Panc1 (cell line): ENCODE results near the gene PRKACG. TPM values are rescaled to one million over a fixed set of nuclear protein-coding genes. Genes with fewer than 3 reads are reported as not detected.
"Not testable (repeated sequence)": the region's sequence is repeated elsewhere in the genome, so short reads cannot be mapped to it uniquely, and the experiment has no call there.

Experiments used
- ATAC-seq: fragments of 200-7000 bp; cut with Tn5 transposase; 2 replicates; pipeline ENCODE4 v1.9.1; 2020; ENCODE audit warnings: mild to moderate bottlenecking, moderate library complexity
- BruUV-seq: library from RNA; stranded (reverse); fragments of 400-500 nt; replicated peaks from 2 replicates; lab custom pipeline; 2021; lab: Mats Ljungman, UMichigan
- CTCF ChIA-PET: fragments of 300-600 bp; sonication (Branson Sonifier 250); formaldehyde crosslinking; loops from one replicate; lab custom pipeline; 2022; ENCODE audit warnings: antibody characterized with exemption; lab: Charles Lee
- POLR2A ChIA-PET: fragments of 300-600 bp; sonication (Branson Sonifier 250); formaldehyde crosslinking; loops from one replicate; lab custom pipeline; 2022; ENCODE audit warnings: antibody characterized with exemption; lab: Charles Lee
- DNase-seq: peaks from one replicate; pipeline ENCODE4 v3.0.0-alpha.2; 2010; ENCODE audit warnings: low read depth, low spot score
- H3K27ac ChIP-seq: 2 replicates; pipeline ENCODE4 v1.5.1; 2011; ENCODE audit warnings: mild to moderate bottlenecking, low read length, inconsistent platforms
- H3K27me3 ChIP-seq: fragments of 200-500 bp; sonication (Bioruptor generic); 2 replicates; pipeline ENCODE4 v1.6.0; 2014; ENCODE audit warnings: low read length, inconsistent platforms; ENCODE audit not compliant: control insufficient read depth, insufficient read depth
- H3K36me3 ChIP-seq: fragments of 200-500 bp; sonication (Bioruptor generic); 2 replicates; pipeline ENCODE4 v1.5.1; 2014; ENCODE audit warnings: inconsistent platforms, mild to moderate bottlenecking, low read length, moderate library complexity; ENCODE audit not compliant: control insufficient read depth, insufficient read depth
- H3K4me1 ChIP-seq: 2 replicates; pipeline ENCODE4 v1.5.1; 2011; ENCODE audit warnings: inconsistent platforms, mild to moderate bottlenecking, low read length, moderate library complexity; ENCODE audit not compliant: control insufficient read depth, insufficient read depth
- H3K4me3 ChIP-seq, 2 experiments: 2 replicates each; pipeline ENCODE4 v1.5.1; 2011 to 2012; ENCODE audit warnings: low read depth in 2 of 2, low read length in 2 of 2, mild to moderate bottlenecking in 2 of 2, inconsistent platforms in 1 of 2, moderate library complexity in 1 of 2
- H3K9me3 ChIP-seq: fragments of 200-500 bp; sonication (Bioruptor generic); 2 replicates; pipeline ENCODE4 v1.5.1; 2014; ENCODE audit warnings: low read depth, mild to moderate bottlenecking, inconsistent platforms, low read length, moderate library complexity; ENCODE audit not compliant: control insufficient read depth, insufficient read depth
- POLR2AphosphoS5 ChIP-seq: IDR thresholded peaks from 2 replicates; pipeline ENCODE4 v1.6.1; 2012; ENCODE audit warnings: mild to moderate bottlenecking, low read depth, low read length, moderate library complexity
- SIN3A ChIP-seq: IDR thresholded peaks from 2 replicates; pipeline ENCODE4 v1.6.1; 2012; ENCODE audit warnings: low read depth, mild to moderate bottlenecking, low read length, moderate library complexity, borderline replicate concordance; ENCODE audit not compliant: insufficient read depth
- TCF7L2 ChIP-seq: IDR thresholded peaks from 2 replicates; pipeline ENCODE4 v1.6.1; 2011; ENCODE audit warnings: mild to moderate bottlenecking, low read depth, low read length, inconsistent platforms
- in situ Hi-C: cut with HindIII; loops from 2 replicates; pipeline ENCODE4 v1.10.0; 2016; ENCODE audit warnings: low sequenced_read_pairs, low pct_unique_long_range_greater_than_20kb
- intact Hi-C: fragments of 100-400 bp; cut with micrococcal nuclease; formaldehyde crosslinking; loops from one replicate; pipeline ENCODE4 v1.10.0; 2022; ENCODE audit not compliant: unreplicated experiment
- total RNA-seq: library from RNA; stranded (reverse); gene quantifications from one replicate; pipeline ENCODE4 v1.2.1, GENCODE V29; 2021; ENCODE audit not compliant: unreplicated experiment
- TF ChIP-seq, protein P1 (sequence below), 2 experiments: IDR thresholded peaks; 2 replicates each; pipeline ENCODE4 v1.6.1; 2011 to 2012; ENCODE audit warnings: low read depth in 2 of 2, control low read depth in 1 of 2, low read length in 1 of 2, mild to moderate bottlenecking in 1 of 2, moderate library complexity in 1 of 2; ENCODE audit not compliant: insufficient read depth in 1 of 2
- TF ChIP-seq, protein P2 (sequence below): fragments of 450-650 bp; IDR thresholded peaks from 2 replicates; pipeline ENCODE4 v1.5.1; 2017; ENCODE audit warnings: mild to moderate bottlenecking

PRKACG gene
- total RNA-seq, 1 experiment from 2014 or later, result not detected

DNA sequence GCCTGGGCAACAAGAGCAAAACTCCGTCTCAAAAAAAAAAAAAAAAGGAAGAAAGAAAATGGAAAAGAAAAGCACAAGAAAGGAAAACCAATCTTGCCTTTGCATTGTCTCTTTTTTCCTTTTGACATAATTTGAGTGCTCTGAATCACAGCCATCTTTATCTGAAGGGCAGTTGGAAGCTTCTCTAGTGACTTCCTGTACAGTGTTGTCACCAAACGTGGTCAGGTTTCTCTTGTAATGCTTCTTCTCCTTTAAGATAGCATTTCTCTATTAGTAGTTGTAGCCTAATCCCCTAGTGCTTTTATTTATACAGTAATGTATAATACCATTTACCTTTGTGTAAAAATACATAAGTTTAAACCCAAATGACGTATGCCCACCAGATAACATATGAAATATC is 18.1 kb downstream of the PRKACG start:
- Histone ChIP-seq H3K9me3 (no peaks in the 10 kb centered on the region), H3K4me1 (no peaks in the 10 kb centered on the region), H3K36me3 (no peaks in the 10 kb centered on the region), H3K4me3 (no peak overlapping the region), H3K27me3 (no peaks in the 10 kb centered on the region), H3K27ac (no peak overlapping the region)
- TF ChIP-seq, protein P1, sequence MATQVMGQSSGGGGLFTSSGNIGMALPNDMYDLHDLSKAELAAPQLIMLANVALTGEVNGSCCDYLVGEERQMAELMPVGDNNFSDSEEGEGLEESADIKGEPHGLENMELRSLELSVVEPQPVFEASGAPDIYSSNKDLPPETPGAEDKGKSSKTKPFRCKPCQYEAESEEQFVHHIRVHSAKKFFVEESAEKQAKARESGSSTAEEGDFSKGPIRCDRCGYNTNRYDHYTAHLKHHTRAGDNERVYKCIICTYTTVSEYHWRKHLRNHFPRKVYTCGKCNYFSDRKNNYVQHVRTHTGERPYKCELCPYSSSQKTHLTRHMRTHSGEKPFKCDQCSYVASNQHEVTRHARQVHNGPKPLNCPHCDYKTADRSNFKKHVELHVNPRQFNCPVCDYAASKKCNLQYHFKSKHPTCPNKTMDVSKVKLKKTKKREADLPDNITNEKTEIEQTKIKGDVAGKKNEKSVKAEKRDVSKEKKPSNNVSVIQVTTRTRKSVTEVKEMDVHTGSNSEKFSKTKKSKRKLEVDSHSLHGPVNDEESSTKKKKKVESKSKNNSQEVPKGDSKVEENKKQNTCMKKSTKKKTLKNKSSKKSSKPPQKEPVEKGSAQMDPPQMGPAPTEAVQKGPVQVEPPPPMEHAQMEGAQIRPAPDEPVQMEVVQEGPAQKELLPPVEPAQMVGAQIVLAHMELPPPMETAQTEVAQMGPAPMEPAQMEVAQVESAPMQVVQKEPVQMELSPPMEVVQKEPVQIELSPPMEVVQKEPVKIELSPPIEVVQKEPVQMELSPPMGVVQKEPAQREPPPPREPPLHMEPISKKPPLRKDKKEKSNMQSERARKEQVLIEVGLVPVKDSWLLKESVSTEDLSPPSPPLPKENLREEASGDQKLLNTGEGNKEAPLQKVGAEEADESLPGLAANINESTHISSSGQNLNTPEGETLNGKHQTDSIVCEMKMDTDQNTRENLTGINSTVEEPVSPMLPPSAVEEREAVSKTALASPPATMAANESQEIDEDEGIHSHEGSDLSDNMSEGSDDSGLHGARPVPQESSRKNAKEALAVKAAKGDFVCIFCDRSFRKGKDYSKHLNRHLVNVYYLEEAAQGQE (IDR thresholded peaks at IDR 0.05; ENCODE audit: insufficient read depth in 1 of 2, low read depth in 2 of 2, low read length in 1 of 2), result no peak
- TF ChIP-seq TCF7L2 (no peak), POLR2AphosphoS5 (no peak), SIN3A (no peak)
- TF ChIP-seq, protein P2, sequence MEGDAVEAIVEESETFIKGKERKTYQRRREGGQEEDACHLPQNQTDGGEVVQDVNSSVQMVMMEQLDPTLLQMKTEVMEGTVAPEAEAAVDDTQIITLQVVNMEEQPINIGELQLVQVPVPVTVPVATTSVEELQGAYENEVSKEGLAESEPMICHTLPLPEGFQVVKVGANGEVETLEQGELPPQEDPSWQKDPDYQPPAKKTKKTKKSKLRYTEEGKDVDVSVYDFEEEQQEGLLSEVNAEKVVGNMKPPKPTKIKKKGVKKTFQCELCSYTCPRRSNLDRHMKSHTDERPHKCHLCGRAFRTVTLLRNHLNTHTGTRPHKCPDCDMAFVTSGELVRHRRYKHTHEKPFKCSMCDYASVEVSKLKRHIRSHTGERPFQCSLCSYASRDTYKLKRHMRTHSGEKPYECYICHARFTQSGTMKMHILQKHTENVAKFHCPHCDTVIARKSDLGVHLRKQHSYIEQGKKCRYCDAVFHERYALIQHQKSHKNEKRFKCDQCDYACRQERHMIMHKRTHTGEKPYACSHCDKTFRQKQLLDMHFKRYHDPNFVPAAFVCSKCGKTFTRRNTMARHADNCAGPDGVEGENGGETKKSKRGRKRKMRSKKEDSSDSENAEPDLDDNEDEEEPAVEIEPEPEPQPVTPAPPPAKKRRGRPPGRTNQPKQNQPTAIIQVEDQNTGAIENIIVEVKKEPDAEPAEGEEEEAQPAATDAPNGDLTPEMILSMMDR, result no peak
- DNase-seq, result no peak
- ChIA-PET POLR2A (no interaction called here), CTCF (no interaction called here)
- in situ Hi-C loops (no loop called here), intact Hi-C loops (no loop called here)
- BruUV-seq, result no TSS peak
- ATAC-seq, result no peak

DNA sequence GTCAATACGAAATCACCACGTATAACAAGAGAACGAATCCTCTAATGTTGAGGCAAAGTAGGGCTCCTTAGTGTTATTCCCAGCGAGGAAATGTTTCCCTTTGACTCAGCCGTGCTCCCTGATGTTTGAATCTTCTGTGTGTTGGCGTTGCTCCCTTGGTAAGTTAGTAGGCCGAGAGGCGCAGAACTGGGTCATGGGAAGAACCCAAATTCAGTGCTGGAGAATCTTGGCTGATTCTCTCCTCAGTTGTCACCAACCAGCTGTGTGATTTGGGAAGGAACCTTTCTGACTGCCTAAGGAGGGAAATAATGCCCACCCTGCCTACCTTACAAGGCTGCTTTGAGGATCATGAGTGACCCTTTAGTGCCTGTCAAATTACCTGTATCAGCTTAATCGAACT is 22.5 kb downstream of the PRKACG start:
- Histone ChIP-seq H3K4me3 (no peak overlapping the region), H3K27me3 (no peaks in the 10 kb centered on the region), H3K36me3 (no peaks in the 10 kb centered on the region), H3K27ac (no peak overlapping the region), H3K4me1 (no peaks in the 10 kb centered on the region), H3K9me3 (no peaks in the 10 kb centered on the region)
- BruUV-seq, result no TSS peak
- DNase-seq (no peak), ATAC-seq (no peak)
- intact Hi-C loops, result no loop called here
- in situ Hi-C loops, result no loop called here
- ChIA-PET CTCF (no interaction called here), POLR2A (no interaction called here)
- TF ChIP-seq, protein P1 (IDR thresholded peaks at IDR 0.05; ENCODE audit: insufficient read depth in 1 of 2, low read depth in 2 of 2, low read length in 1 of 2), result no peak
- TF ChIP-seq, protein P2, result no peak
- TF ChIP-seq TCF7L2 (no peak), SIN3A (no peak), POLR2AphosphoS5 (no peak)

DNA sequence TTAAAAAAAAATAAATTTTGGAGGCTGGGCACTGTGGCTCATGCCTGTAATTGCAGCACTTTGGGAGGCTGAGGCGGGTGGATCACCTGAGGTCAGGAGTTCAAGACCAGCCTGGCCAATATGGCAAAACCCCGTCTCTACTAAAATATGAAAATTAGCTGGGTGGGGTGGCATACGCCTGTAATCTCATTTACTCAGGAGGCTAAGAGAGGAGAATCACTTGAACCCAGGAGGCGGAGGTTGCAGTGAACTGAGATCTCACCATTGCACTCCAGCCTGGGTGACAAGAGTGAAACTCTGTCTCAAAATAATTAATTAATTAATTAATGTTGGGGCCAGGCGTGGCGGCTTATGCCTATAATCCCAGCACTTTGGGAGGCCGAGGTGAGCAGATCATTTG is 27.0 kb downstream of the PRKACG start:
- intact Hi-C loops, H3K9me3 ChIP-seq, H3K4me1 ChIP-seq, H3K27ac ChIP-seq, BruUV-seq, H3K27me3 ChIP-seq, H3K4me3 ChIP-seq, CTCF ChIA-PET, DNase-seq, POLR2A ChIA-PET, H3K36me3 ChIP-seq, in situ Hi-C loops, ATAC-seq: not testable (repeated sequence)
